SKM-1 treated with dmso at 0.1 percent for 144 hours (cell line): ENCODE results near the gene MYADM.
A peak's percentile ranks its signal among the peaks of the same experiment; 100 is the strongest.
"Not testable (repeated sequence)": the region's sequence is repeated elsewhere in the genome, so short reads cannot be mapped to it uniquely, and the experiment has no call there.

Source experiments
- DNase-seq: peaks from one replicate; lab custom pipeline; 2025; ENCODE audit not compliant: unreplicated experiment; lab: John Stamatoyannopoulos, UW

MYADM gene

GRCh38 chr19:53868892-53869804 is 1.5 kb downstream of the MYADM start:
- peak; percentile 48 for DNase-seq

DNA sequence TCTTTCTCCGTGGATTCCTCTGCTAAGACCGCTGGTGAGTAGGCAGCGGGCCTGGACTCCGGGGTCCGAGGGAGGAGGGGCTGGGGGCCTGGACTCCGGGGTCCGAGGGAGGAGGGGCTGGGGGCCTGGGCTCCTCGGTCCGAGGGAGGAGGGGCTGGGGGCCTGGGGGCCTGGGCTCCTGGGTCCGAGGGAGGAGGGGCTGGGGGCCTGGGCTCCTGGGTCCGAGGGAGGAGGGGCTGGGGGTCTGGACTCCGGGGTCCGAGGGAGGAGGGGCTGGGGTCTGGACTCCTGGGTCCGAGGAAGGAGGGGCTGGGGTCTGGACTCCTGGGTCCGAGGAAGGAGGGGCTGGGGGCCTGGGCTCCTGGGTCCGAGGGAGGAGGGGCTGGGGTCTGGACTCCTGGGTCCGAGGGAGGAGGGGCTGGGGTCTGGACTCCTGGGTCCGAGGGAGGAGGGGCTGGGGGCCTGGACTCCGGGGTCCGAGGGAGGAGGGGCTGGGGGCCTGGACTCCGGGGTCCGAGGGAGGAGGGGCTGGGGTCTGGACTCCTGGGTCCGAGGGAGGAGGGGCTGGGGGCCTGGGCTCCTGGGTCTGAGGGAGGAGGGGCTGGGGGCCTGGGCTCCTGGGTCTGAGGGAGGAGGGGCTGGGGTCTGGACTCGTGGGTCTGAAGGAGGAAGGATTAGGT is 2.3 kb downstream of the MYADM start:
- DNase-seq, result not testable (repeated sequence)

GRCh38 chr19:53870485-53870844 is 2.8 kb downstream of the MYADM start:
- peak; percentile 65 for DNase-seq

DNA sequence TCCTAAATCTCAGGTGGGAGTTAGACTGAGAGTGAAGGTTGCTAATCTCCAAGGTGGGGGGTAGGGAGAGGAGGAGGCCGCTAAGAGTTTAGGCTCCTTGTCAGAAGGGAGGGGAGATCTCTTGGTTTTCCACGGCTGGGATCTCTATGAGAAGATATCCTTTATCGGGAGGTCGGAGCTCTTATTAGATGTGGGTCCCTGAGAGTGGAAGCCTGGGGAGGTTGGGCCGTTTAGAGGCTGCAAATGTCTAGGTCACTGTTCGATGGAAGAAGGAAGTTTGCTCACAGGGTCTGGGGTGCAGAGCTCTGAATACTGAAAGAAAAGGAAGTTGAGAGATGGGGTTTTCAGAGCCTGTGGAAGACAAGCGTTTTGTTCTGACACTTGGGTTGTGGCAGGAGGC is 3.8 kb downstream of the MYADM start:
- DNase-seq, result peak; percentile 37

GRCh38 chr19:53872762-53873161 is 5.1 kb downstream of the MYADM start:
- no peak for DNase-seq

GRCh38 chr19:53873773-53874605 is 6.3 kb downstream of the MYADM start:
- DNase-seq, result no peak

- DNase-seq, result no peak
Measured at GRCh38 chr19:53874606-53874990, 6.9 kb downstream of the MYADM start.

DNA sequence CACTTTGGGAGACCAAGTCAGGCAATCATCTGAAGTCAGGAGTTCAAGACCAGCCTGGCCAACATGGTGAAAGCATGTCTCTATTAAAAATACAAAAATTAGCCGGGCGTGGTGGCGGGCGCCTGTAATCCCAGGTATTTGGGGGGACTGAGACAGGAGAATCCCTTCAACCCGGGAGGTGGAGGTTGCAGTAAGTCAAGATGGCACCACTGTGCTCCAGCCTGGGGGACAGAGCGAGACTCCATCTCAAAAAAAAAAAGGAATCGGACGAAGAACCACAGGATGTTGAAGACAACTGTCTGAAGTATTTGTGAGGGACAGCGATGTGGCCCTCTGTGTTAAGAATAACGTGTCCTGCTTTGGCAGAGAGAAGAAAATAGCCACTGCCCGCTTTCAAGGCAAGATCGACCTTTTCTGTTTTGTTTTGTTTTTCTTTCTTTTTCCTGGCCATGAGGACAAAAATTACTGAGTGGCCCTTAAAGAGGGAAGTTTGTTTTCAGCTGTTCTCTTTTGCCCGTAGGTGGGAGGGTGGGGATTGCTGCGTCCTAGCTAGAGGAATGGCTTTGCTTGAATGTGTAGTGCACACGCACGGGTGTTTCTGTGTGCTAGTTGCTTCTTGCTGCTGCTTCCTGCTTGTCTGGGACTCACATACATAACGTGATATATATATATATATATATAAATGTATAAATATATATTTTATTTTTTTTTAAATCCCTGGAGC is 8.1 kb downstream of the MYADM start:
- no peak for DNase-seq

DNA sequence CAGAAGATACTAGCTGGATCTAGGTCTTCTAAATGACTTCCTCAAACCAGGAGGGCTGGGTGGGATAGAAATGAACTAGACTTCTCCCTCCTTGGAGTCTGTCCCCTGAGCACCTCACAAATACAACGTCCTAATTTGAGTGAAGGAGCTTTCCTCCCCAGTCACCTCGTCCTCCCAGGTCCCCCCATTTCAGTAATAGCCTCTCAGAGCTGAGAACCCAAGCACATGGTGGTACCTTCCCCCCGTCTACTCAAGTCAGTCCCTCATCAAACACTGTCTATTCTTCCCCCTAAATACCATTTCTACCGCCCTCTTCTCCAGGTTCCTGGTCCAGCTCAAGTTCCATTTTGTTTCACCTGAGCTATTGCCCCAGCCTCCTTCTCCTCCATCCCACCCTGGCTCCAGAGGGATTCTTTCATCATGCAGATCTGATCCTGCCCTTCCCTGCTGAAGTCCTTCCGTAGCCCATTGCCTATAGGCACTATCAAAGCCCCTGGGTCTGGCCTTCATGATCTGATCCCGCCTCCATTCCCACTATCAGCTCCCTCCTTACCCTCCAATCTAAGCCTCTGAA is 9.1 kb downstream of the MYADM start:
- DNase-seq, result no peak

DNA sequence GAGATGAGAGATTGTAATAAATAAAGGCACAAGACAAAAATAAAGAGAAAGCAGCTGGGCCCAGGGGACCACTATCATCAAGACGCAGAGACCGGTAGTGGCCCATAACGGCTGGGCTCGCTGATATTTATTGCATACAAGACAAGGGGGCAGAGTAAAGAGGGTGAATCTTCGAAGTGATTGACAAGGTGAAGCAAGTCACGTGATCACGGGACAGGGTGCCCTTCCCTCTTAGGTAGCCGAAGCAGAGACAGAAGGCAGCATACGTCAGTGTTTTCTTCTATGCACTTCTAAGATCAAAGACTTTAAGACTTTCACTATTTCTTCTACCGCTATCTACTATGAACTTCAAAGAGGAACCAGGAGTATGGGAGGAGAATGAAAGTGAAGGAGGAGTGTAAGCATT is 9.7 kb downstream of the MYADM start:
- no peak for DNase-seq

DNA sequence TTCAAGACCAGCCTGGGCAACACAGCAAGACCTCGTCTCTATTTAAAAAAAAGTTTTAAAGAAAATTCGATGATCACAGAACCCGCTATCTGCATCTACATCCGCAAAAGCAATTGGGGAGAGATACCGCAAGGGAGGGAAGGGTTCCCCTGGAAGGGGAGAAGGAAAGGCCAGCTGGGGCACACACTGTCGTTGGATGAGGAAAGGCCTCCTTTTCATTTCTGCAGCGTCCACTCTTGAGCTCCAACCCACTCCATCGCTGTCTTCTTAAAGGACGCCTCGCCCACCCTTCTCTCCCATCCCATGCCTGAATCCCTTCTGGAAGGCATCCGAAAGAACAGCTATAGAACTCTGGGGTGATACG is 11.1 kb downstream of the MYADM start:
- DNase-seq, result no peak

DNA sequence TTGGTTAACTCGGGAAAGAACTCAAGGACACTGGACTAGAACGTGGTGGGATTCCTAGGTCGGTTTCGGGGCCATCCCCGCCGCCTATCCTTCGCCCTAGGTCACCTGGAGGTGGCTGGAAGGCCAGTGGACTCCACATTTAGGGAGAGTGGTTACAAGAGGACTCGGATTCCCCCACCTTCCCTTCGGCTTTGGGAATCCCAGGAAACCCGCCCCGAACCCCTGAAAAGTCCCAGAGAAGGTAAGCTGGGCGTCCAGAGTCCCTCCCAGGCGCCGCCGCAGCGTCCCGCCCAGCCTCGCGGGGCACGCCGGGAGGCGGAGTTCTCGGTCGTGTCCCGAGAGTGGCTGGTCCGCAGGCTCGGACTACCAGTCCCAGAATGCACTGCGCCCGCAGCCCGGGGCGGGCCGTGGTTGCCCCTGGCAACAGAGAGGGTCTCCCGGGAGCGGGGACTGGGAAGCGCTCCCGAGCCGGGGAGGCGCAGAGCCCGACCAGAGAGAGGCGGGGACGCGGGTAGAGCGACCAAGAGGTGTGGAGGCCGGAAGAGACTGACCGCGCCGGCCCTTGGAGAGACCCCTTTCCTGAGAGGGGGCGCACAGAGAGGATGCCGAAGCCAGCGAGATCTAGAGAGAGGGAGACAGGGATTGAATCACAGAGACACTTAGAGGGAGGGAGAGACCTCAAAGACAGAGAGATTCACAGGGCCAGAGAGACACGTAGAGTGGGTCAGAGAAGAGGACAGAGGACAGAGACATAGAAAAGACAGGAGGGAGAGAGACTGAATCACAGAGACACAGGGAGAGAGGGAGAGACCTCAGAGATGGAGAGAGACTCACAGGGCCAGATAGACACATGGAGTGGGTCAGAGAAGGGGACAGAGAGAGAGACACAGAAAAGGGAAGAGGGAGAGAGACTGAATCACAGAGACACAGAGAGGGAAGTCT is 11.7 kb downstream of the MYADM start:
- DNase-seq, result no peak

DNA sequence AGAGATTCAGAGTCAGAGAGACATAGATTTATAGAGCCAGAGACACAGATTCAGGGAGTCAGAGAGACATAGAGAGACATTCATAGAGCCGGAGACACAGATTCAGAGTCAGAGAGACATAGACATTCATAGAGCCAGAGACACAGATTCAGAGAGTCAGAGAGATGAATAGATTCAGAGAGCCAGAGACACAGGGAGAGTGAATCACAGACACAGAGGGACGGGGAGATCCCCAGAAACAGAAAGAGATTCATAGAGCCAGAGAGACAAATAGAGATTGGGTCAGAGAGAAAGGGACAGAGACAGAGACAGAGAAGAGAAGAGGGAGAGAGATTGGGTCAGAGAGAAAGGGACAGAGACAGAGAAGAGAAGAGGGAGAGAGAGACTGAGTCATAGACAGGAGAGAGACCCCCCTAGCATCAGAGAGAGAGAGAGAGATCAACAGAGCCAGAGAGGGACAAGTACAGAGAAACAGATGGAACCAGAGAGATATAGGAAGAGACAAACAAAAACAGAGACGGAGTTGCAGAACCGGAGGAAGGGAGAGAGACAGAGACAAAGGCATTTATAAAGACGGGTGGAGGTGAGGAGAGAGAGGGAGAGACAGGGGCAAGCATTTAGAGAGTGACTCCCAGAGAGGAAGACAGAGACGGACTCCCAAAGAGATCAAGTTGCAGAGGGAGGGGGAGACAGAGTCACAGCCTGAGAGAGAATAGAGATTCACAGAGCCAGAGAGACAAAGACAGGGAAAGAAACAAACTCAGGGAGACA is 13.2 kb downstream of the MYADM start:
- no peak for DNase-seq

GRCh38 chr19:53881482-53882390 is 14.1 kb downstream of the MYADM start, which contains the start of gene PRKCG:
TSS of gene PRKCG (plus strand) at chr19:53882197. CDS start at chr19:53882495, 298 bp downstream.
- DNase-seq, result no peak

DNA sequence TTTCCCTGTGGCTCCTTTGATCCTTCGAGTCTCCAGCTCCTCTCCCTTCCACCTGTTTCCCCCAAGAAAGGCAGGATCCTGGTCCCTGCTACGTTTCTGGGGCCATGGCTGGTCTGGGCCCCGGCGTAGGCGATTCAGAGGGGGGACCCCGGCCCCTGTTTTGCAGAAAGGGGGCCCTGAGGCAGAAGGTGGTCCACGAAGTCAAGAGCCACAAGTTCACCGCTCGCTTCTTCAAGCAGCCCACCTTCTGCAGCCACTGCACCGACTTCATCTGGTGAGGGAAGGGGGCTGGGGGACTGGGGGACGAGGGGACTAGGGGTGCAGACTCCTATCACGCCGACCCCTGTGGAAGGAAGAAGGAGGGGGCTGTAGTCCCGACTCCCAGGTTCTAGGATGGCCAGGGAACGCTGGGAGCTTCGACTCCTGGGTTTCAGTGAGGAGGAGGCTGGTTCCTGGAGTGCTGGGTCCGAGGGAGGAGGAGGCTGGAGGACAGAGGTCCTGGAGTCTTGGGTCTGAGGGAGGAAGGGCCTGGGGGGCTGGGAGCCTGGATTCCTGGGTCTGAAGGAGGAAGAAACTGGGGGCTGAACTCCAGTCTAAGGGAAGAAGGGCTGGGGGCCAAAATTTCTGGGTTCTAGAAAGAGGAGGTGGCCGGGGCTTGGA is 14.8 kb downstream of the MYADM start:
- no peak for DNase-seq

GRCh38 chr19:53883231-53883661 is 15.6 kb downstream of the MYADM start:
- DNase-seq, result no peak

DNA sequence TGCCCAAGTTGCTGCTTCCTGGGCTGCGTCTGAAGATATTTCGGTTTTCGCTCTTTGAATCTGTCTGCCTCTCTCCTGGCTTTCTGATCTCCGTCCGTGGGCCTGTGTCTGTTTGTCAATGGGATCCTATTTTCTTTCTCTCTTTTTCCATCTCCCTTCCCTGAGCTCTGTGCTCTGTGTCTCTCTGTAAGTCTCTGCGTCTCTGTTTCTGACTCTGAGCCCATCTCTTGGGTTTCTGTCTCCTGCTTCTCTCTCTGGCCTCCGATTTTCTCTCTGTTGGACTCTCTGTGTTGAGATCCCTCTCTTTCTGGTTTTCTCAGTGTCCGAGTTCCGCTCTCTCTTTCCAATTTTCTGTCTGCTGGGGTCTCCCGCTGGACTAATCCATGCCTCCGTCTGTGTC is 16.1 kb downstream of the MYADM start:
- no peak for DNase-seq
